ENCODE results near the gene KIF26B. TPM values are rescaled to one million over a fixed set of nuclear protein-coding genes. Genes with fewer than 3 reads are reported as not detected.

Gene KIF26B
- polyA plus RNA-seq, 1 donor from 2014 or later: 6.3 TPM

DNA sequence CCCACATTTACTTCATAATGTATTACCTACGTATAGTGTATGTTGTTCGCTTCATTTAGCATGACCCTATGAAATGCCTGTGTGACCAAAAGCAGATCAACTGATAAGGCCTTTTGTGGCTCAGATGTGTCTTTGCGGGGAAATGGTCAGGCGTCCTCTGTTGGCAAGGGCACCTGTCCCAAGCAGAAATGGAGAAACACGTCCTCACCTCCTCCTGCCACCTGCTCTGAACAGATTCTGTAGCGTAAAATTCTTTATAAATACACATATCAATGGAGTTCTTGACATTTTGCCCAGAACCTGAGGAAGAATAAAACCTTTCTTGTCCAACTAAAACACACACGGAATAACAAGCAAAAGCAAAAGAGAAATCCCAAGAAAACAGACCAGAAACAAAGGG is 417.9 kb downstream of the KIF26B start:
- no peak for TF ChIP-seq TAF1 (IDR thresholded peaks at IDR 0.05; ENCODE audit: low read depth)
- no peak for TF ChIP-seq SMC3 (conservative IDR thresholded peaks at IDR 0.05; ENCODE audit: poor library complexity)
- TF ChIP-seq, protein P1, sequence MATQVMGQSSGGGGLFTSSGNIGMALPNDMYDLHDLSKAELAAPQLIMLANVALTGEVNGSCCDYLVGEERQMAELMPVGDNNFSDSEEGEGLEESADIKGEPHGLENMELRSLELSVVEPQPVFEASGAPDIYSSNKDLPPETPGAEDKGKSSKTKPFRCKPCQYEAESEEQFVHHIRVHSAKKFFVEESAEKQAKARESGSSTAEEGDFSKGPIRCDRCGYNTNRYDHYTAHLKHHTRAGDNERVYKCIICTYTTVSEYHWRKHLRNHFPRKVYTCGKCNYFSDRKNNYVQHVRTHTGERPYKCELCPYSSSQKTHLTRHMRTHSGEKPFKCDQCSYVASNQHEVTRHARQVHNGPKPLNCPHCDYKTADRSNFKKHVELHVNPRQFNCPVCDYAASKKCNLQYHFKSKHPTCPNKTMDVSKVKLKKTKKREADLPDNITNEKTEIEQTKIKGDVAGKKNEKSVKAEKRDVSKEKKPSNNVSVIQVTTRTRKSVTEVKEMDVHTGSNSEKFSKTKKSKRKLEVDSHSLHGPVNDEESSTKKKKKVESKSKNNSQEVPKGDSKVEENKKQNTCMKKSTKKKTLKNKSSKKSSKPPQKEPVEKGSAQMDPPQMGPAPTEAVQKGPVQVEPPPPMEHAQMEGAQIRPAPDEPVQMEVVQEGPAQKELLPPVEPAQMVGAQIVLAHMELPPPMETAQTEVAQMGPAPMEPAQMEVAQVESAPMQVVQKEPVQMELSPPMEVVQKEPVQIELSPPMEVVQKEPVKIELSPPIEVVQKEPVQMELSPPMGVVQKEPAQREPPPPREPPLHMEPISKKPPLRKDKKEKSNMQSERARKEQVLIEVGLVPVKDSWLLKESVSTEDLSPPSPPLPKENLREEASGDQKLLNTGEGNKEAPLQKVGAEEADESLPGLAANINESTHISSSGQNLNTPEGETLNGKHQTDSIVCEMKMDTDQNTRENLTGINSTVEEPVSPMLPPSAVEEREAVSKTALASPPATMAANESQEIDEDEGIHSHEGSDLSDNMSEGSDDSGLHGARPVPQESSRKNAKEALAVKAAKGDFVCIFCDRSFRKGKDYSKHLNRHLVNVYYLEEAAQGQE (IDR thresholded peaks at IDR 0.05; ENCODE audit: borderline replicate concordance): no peak
- TF ChIP-seq MXI1 (conservative IDR thresholded peaks at IDR 0.05; ENCODE audit: poor library complexity, severe bottlenecking): no peak
- TF ChIP-seq POLR2AphosphoS5 (IDR thresholded peaks at IDR 0.05): no peak
- TF ChIP-seq CTCF (IDR thresholded peaks at IDR 0.05; ENCODE audit: poor library complexity, severe bottlenecking): no peak
- TF ChIP-seq EZH2 (IDR thresholded peaks at IDR 0.05; ENCODE audit: borderline replicate concordance, insufficient read depth, low read length, poor library complexity, severe bottlenecking): no peak
- no peak for TF ChIP-seq EP300 (conservative IDR thresholded peaks at IDR 0.05; ENCODE audit: poor library complexity, severe bottlenecking)
- no peak for TF ChIP-seq RAD21 (conservative IDR thresholded peaks at IDR 0.05)
- no peak overlapping the region for H3K4me3 ChIP-seq (ENCODE audit: low read length)

GRCh38 chr1:245575710-245576109 is 420.9 kb downstream of the KIF26B start:
- Histone ChIP-seq H3K9me2 (ENCODE audit: insufficient read depth, low read length) (no peaks in the 10 kb centered on the region), H3K27me3 (ENCODE audit: insufficient read depth, low read depth, low read length) (no peaks in the 10 kb centered on the region), H3F3A (ENCODE audit: insufficient read depth, low read length, poor library complexity, severe bottlenecking) (no peaks in the 10 kb centered on the region), H3K27ac (ENCODE audit: low read length) (no peak overlapping the region), H4K20me1 (ENCODE audit: insufficient read depth) (no peaks in the 10 kb centered on the region), H3K36me3 (ENCODE audit: insufficient read depth, low read length) (no peaks in the 10 kb centered on the region), H3K4me3 (ENCODE audit: low read length) (no peak overlapping the region), H3K9ac (ENCODE audit: low read length) (no peak overlapping the region), H3K4me2 (ENCODE audit: low read length) (no peak overlapping the region), H2AFZ (ENCODE audit: low read depth, low read length) (no peak overlapping the region), H3K79me2 (replicated peaks; ENCODE audit: insufficient read depth, low read length) (no peaks in the 10 kb centered on the region), H3K9me3 (ENCODE audit: low read length) (no peaks in the 10 kb centered on the region)
- TF ChIP-seq CTCF (IDR thresholded peaks at IDR 0.05; ENCODE audit: poor library complexity, severe bottlenecking) (no peak), RAD21 (conservative IDR thresholded peaks at IDR 0.05) (no peak), TAF1 (IDR thresholded peaks at IDR 0.05; ENCODE audit: low read depth) (no peak), EP300 (conservative IDR thresholded peaks at IDR 0.05; ENCODE audit: poor library complexity, severe bottlenecking) (no peak), MXI1 (conservative IDR thresholded peaks at IDR 0.05; ENCODE audit: poor library complexity, severe bottlenecking) (no peak)
- TF ChIP-seq, protein P1 (IDR thresholded peaks at IDR 0.05; ENCODE audit: borderline replicate concordance): no peak

More for the DNA sequence above, 417.9 kb downstream of the KIF26B start:
- no peaks in the 10 kb centered on the region for H3K36me3 ChIP-seq (ENCODE audit: insufficient read depth, low read length)
- H3K27me3 ChIP-seq (ENCODE audit: insufficient read depth, low read depth, low read length): no peaks in the 10 kb centered on the region
- no peak overlapping the region for H2AFZ ChIP-seq (ENCODE audit: low read depth, low read length)
- no peak overlapping the region for H3K27ac ChIP-seq (ENCODE audit: low read length)
- H3K79me2 ChIP-seq (replicated peaks; ENCODE audit: insufficient read depth, low read length): no peaks in the 10 kb centered on the region
- no peaks in the 10 kb centered on the region for H3K9me2 ChIP-seq (ENCODE audit: insufficient read depth, low read length)
- no peaks in the 10 kb centered on the region for H3F3A ChIP-seq (ENCODE audit: insufficient read depth, low read length, poor library complexity, severe bottlenecking)
- no peak overlapping the region for H3K4me2 ChIP-seq (ENCODE audit: low read length)
- H3K9me3 ChIP-seq (ENCODE audit: low read length): no peaks in the 10 kb centered on the region
- H3K9ac ChIP-seq (ENCODE audit: low read length): no peak overlapping the region
- no peaks in the 10 kb centered on the region for H4K20me1 ChIP-seq (ENCODE audit: insufficient read depth)

Data from neural cell (in vitro differentiated cells).